GM18907 (cell line): ENCODE results near the gene FAM72C.
"Not testable (repeated sequence)": the region's sequence is repeated elsewhere in the genome, so short reads cannot be mapped to it uniquely, and the experiment has no call there.

Source experiments
- ATAC-seq: cut with Tn5 transposase; IDR thresholded peaks from one replicate; pipeline ENCODE4 v1.9.1; 2021; ENCODE audit warnings: mild to moderate bottlenecking, moderate library complexity; ENCODE audit not compliant: unreplicated experiment

Gene FAM72C

DNA sequence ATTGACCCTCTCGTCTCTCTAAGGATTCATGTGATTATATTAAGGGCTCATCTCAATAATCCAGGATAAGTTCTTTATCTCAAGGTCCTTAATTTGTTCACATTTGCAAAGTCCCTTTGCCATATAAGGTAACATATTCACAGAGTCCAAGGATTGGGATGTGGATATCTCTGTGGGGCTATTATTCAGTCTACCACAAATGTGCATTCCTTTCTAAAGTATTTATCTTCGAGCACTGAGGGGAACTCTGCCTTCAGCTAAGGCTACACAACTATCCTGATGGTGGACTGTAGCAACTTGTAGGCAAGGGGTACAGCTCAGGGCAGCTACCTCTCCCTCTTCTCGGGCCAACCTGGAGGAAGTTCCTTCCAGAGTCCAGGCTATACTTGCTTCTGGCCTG, 53.2 kb downstream of the FAM72C start:
- not testable (repeated sequence) for ATAC-seq

DNA sequence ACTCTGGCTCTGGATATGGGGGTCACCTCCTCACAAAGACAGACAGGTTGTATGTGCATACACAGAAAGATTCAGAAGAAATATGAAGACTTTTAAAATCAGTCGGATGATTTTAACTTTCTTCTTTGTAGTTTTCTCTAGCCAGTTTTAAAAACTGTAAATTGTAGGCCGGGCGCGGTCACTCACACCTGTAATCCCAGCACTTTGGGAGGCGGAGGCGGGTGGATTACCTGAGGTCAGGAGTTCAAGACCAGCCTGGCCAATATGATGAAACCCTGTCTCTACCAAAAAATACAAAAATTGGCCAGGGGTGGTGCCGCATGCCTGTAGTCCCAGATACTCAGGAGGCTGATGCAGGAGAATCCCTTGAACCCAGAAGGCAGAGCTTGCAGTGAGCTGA, 58.1 kb downstream of the FAM72C start:
- ATAC-seq = not testable (repeated sequence)
